BE2C (cell line): Measurements from ENCODE around the gene TTLL13. TPM values are rescaled to one million over a fixed set of nuclear protein-coding genes. Genes with fewer than 3 reads are reported as not detected.

Source experiments
- DNase-seq: peaks from one replicate; pipeline ENCODE4 v3.0.0-alpha.2; 2020
- H3K27me3 ChIP-seq: fragments of 250-450 bp; sonication (Bioruptor Pico); 2 replicates; pipeline ENCODE4 v1.5.1; 2020; ENCODE audit warnings: mild to moderate bottlenecking
- H3K36me3 ChIP-seq: fragments of 250-450 bp; sonication (Bioruptor Pico); 2 replicates; pipeline ENCODE4 v1.5.1; 2020; ENCODE audit warnings: mild to moderate bottlenecking
- H3K4me1 ChIP-seq: fragments of 250-450 bp; sonication (Bioruptor Pico); 2 replicates; pipeline ENCODE4 v1.5.1; 2020
- H3K4me3 ChIP-seq: 2 replicates; pipeline ENCODE4 v1.5.1; 2011; ENCODE audit warnings: low read depth, low read length
- H3K9me3 ChIP-seq: fragments of 250-450 bp; sonication (Bioruptor Pico); 2 replicates; pipeline ENCODE4 v1.5.1; 2020
- polyA plus RNA-seq: library from polyadenylated mRNA; unstranded; fragments of >200 nt; gene quantifications from one replicate; pipeline ENCODE4 v1.2.1, GENCODE V29; 2012; ENCODE audit warnings: low read depth, missing spikeins; ENCODE audit not compliant: insufficient read length, insufficient read depth
- TF ChIP-seq, protein P1 (sequence below): IDR thresholded peaks from 2 replicates; pipeline ENCODE4 v1.5.1; 2012; ENCODE audit warnings: mild to moderate bottlenecking, low read depth, low read length

The TTLL13 gene, protein sequence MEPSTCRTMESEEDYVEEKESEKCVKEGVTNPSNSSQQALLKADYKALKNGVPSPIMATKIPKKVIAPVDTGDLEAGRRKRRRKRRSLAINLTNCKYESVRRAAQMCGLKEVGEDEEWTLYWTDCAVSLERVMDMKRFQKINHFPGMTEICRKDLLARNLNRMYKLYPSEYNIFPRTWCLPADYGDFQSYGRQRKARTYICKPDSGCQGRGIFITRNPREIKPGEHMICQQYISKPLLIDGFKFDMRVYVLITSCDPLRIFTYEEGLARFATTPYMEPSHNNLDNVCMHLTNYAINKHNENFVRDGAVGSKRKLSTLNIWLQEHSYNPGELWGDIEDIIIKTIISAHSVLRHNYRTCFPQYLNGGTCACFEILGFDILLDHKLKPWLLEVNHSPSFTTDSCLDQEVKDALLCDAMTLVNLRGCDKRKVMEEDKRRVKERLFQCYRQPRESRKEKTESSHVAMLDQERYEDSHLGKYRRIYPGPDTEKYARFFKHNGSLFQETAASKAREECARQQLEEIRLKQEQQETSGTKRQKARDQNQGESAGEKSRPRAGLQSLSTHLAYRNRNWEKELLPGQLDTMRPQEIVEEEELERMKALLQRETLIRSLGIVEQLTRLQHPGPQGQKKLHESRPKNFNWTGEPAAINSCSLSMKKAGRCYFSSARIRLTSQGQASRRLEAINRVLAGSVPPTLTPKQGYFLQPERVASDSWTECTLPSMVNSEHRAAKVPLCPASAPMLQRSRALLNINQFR
- not detected for polyA plus RNA-seq

DNA sequence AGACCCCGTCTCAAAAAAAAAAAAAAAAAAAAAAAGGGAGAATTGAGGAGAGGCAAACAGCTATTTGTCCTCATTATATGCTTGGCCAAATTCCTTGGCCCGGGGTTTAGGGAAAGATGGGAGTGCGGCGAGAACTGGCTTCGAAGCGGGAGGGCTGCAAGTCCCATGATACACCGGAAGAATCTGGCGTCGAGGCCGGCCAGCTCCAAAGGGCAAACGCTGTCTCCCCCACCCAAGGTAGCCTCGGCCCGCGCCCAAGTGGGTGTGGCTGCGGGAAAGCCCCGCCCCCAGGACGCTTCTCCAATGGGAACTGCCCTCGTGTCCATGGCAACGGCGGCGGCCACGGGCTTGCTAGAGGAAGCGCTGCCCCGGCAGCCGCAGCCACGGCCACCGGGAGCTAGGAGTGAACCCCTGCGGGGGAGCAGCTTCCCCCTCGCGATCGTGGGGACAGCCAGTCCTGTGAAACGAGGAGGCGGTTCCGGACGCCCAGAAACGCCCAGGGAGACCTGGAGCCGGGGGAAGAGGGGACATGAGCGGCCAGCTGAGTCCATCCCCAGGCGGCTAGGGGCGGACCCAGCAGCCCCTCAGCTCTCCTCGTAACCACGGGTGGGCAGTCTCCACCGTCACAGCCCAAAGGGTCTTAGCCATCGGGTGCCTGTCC is at the start of gene TTLL13:
Gene TTLL13 (plus strand): TSS at position 354 of the 661 bp plus-strand sequence. CDS start 1,075 bp downstream, outside the sequence.
- no peaks in the 10 kb centered on the region for H3K9me3 ChIP-seq
- peak; percentile 100 for DNase-seq
- H3K36me3 ChIP-seq = no peaks in the 10 kb centered on the region
- H3K4me3 ChIP-seq = peak within 1 kb of the TSS; percentile 72
- TF ChIP-seq, protein P1, sequence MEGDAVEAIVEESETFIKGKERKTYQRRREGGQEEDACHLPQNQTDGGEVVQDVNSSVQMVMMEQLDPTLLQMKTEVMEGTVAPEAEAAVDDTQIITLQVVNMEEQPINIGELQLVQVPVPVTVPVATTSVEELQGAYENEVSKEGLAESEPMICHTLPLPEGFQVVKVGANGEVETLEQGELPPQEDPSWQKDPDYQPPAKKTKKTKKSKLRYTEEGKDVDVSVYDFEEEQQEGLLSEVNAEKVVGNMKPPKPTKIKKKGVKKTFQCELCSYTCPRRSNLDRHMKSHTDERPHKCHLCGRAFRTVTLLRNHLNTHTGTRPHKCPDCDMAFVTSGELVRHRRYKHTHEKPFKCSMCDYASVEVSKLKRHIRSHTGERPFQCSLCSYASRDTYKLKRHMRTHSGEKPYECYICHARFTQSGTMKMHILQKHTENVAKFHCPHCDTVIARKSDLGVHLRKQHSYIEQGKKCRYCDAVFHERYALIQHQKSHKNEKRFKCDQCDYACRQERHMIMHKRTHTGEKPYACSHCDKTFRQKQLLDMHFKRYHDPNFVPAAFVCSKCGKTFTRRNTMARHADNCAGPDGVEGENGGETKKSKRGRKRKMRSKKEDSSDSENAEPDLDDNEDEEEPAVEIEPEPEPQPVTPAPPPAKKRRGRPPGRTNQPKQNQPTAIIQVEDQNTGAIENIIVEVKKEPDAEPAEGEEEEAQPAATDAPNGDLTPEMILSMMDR = no peak
- no peaks in the 10 kb centered on the region for H3K27me3 ChIP-seq
- H3K4me1 ChIP-seq = no peaks in the 10 kb centered on the region

DNA sequence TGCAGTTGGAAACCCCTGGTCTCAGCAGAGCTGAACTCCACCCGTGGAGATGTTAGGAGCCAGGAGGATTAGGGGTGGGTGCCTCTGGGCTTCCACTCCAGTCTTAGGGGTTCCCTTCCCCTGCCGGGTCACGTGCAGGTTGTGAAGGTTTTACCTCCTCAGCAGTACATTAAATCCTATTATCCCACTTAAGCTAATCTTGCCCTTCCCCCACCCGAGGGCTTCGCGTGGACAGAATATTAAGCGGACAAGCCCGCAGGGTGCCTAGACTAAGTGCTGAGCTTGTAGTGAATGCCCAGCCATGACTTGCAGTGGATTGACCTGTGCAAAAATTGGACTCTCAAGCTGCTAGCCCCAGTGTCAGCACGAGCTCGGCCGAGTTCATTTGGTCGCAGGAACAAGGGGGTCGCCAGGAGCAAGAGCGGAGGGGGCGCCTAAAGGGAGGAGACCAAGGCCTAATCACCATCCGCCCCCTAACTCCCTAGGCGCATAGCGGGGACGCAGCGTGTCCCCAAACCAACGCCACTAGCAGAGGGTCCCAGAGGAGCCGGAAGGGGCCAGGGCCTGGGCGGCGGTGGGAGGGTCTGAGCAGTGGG is 48.7 kb upstream of the TTLL13 start:
- Histone ChIP-seq H3K36me3 (no peaks in the 10 kb centered on the region; the same call in 1 of the 2 replicates), H3K4me1 (peaks cover 16% of the 10 kb centered on the region), H3K4me3 (peak overlapping the region; percentile 61), H3K27me3 (no peaks in the 10 kb centered on the region), H3K9me3 (no peaks in the 10 kb centered on the region)
- TF ChIP-seq, protein P1 = no peak
- no peak for DNase-seq

DNA sequence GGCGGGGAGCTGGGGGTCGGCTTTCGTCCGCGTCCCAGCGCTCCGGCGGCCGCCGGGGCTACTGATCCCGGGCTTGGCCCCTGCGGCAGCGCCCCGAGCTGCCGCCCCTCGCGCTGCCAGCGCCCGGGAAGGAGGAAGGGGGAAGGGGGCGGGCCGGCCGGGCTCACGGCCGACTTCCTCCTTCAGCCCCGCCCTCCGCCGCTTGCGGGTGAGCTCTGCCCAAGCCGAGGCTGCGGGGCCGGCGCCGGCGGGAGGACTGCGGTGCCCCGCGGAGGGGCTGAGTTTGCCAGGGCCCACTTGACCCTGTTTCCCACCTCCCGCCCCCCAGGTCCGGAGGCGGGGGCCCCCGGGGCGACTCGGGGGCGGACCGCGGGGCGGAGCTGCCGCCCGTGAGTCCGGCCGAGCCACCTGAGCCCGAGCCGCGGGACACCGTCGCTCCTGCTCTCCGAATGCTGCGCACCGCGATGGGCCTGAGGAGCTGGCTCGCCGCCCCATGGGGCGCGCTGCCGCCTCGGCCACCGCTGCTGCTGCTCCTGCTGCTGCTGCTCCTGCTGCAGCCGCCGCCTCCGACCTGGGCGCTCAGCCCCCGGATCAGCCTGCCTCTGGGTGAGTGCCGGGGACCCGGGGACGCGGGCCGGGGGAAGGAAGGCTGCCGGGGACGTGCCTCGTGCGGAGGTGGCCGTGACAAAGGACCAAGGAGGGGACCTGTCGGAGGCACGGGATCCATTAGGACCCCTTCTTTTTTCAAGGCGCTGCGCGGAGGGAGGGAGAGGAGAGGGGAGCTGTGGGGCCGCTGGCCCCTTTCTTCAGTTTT is 48.0 kb upstream of the TTLL13 start, which contains the start of gene SEMA4B:
Gene SEMA4B (plus strand): TSS at position 201 of the 814 bp plus-strand sequence. CDS start 249 bp downstream, at position 450.
- peak; percentile 83 for DNase-seq
- Histone ChIP-seq H3K9me3 (no peaks in the 10 kb centered on the region), H3K27me3 (no peaks in the 10 kb centered on the region), H3K36me3 (no peaks in the 10 kb centered on the region; the same call in 1 of the 2 replicates), H3K4me3 (peak within 1 kb of the TSS; percentile 61), H3K4me1 (peaks cover 23% of the 10 kb centered on the region)
- TF ChIP-seq, protein P1 = no peak

DNA sequence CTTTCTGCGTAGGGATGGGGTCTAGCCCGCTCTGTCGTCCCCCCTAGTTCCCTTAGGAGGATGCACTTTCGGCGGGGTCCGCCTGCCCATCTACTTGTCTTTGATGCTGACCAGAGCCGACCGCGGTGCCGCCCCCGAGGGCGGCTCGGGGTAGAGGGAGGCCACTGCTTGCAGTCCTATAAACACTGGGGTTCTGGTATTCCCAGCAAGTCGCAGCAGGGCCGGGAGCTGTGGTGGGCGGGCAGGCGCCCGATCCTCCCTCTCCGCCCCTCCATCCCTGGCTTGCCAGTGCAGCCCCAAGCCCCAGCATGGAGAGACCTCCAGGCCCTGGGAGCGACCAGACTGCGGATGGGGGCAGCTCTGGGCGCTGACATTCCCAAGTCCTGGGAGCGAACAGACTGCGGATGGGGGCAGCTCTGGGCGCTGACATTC is 47.4 kb upstream of the TTLL13 start:
- TF ChIP-seq, protein P1 = no peak
- peak; percentile 42 for DNase-seq
- Histone ChIP-seq H3K9me3 (no peaks in the 10 kb centered on the region), H3K36me3 (no peaks in the 10 kb centered on the region; the same call in 1 of the 2 replicates), H3K4me1 (peaks cover 26% of the 10 kb centered on the region), H3K4me3 (peak overlapping the region; percentile 61), H3K27me3 (no peaks in the 10 kb centered on the region)

DNA sequence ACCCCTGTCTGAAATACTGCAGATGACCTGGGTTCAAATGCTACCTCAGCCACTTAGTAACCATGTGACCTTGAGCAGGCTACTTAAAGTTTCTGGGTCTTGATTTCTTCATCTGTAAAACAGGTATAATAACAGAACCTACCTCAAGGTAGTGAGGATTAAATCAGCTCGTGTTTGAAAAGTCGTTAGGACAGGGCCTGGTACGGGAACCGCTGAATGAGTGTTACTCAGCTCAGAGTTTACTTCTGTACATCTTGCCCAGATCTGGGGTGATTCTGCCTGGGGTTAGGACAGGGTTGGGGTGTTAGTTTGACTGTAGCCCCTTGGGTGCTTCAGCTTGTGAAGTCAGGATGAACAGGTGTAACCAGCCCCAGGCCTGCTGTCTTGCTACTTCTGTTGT is 46.4 kb upstream of the TTLL13 start:
- no peaks in the 10 kb centered on the region for H3K27me3 ChIP-seq
- peaks cover 26% of the 10 kb centered on the region for H3K4me1 ChIP-seq
- peak overlapping the region; percentile 61; the same call in 1 of the 2 replicates for H3K4me3 ChIP-seq
- no peaks in the 10 kb centered on the region for H3K9me3 ChIP-seq
- no peaks in the 10 kb centered on the region; the same call in 1 of the 2 replicates for H3K36me3 ChIP-seq
- no peak for DNase-seq
- TF ChIP-seq, protein P1 = no peak
